Measurements from ENCODE around the gene GRIA4. TPM values are rescaled to one million over a fixed set of nuclear protein-coding genes. Genes with fewer than 3 reads are reported as not detected.

The GRIA4 gene
- total RNA-seq, 4 donors from 2014 or later: not detected

DNA sequence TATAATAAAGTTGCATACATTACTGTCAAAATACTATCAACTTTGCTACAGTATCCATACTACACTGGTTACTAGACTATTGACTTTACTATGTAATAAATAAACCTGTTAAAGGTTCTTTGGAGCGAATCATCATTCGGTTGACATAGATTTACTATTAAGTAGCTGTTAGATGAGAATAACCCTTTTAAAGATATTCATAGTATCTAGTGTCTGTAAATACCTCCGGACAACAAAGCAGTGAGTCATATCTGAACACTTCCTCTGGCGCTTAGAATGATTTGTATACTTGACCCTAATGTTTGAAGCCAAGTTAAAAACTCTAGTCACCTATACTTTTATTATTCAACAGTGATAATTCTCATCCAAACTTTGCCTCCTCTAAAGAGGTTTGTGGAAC is 327.5 kb downstream of the GRIA4 start:
- TF ChIP-seq, protein P1, sequence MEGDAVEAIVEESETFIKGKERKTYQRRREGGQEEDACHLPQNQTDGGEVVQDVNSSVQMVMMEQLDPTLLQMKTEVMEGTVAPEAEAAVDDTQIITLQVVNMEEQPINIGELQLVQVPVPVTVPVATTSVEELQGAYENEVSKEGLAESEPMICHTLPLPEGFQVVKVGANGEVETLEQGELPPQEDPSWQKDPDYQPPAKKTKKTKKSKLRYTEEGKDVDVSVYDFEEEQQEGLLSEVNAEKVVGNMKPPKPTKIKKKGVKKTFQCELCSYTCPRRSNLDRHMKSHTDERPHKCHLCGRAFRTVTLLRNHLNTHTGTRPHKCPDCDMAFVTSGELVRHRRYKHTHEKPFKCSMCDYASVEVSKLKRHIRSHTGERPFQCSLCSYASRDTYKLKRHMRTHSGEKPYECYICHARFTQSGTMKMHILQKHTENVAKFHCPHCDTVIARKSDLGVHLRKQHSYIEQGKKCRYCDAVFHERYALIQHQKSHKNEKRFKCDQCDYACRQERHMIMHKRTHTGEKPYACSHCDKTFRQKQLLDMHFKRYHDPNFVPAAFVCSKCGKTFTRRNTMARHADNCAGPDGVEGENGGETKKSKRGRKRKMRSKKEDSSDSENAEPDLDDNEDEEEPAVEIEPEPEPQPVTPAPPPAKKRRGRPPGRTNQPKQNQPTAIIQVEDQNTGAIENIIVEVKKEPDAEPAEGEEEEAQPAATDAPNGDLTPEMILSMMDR (IDR thresholded peaks at IDR 0.05): no peak
- TF ChIP-seq POLR2A (IDR thresholded peaks at IDR 0.05) (no peak), EP300 (IDR thresholded peaks at IDR 0.05) (no peak)

DNA sequence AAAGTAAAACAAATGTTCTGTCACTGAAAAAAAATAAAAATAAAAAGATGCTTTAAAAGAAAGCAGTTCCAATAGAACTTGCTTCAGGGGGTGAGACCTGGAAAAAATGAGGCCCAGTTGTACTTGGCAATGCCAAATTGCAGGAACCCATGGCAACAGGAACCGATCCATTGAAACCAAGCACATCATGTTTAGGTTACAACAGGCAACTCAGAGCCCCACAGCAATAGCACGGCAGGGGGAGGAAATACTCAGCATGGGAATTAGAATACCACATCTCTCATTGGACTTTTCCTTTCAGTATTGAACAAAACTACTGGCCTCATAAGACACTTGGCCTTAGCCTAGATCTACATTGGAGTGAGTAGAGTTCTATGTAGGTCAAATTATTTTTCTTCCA is 327.9 kb downstream of the GRIA4 start:
- TF ChIP-seq, protein P1 (IDR thresholded peaks at IDR 0.05): no peak
- TF ChIP-seq POLR2A (IDR thresholded peaks at IDR 0.05) (no peak), EP300 (IDR thresholded peaks at IDR 0.05) (no peak)
- no peak overlapping the region for H3K4me3 ChIP-seq
- H3K27ac ChIP-seq: no peak overlapping the region
- no peak for DNase-seq (ENCODE audit: low spot score in 2 of 2)
- no peaks in the 10 kb centered on the region for H3K9me3 ChIP-seq
- H3K36me3 ChIP-seq: no peaks in the 10 kb centered on the region
- H3K4me1 ChIP-seq: peaks cover 0 to 3% (median 0%) of the 10 kb centered on the region in 4 donors
- 34 to 40% methylated on average over 2 of the region's 2 CpGs for WGBS, 2 donors
- H3K27me3 ChIP-seq: no peaks in the 10 kb centered on the region

More for the DNA sequence above, 327.5 kb downstream of the GRIA4 start:
- no peaks in the 10 kb centered on the region for H3K36me3 ChIP-seq
- peaks cover 0 to 3% (median 0%) of the 10 kb centered on the region in 4 donors for H3K4me1 ChIP-seq
- no peak overlapping the region for H3K4me3 ChIP-seq
- H3K27ac ChIP-seq: no peak overlapping the region
- H3K27me3 ChIP-seq: no peaks in the 10 kb centered on the region
- 39 to 46% methylated on average over 4 of the region's 4 CpGs for WGBS, 2 donors
- no peaks in the 10 kb centered on the region for H3K9me3 ChIP-seq
- no peak for DNase-seq (ENCODE audit: low spot score in 2 of 2)

DNA sequence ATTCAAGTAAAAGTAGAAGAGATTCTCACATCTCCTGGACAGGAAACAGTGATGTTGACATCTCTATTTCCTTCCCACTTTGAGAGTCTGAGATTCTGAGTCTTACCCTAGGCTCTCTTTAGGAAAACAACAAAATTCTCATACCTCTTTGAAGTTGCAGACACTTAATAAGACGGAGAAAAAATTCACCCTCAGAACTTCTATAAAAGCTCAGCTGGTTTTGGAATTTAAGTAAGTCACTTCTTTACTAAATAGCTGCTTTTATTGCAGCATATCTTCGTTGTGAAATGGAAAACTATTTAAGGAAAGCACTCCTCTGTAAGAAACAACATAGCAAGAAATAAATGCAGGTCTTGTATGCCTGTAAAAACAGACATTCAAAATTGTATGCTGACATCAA is 333.0 kb downstream of the GRIA4 start:
- H3K4me3 ChIP-seq: no peak overlapping the region
- H3K36me3 ChIP-seq: no peaks in the 10 kb centered on the region
- H3K9me3 ChIP-seq: no peaks in the 10 kb centered on the region
- H3K27ac ChIP-seq: no peak overlapping the region
- H3K27me3 ChIP-seq: no peaks in the 10 kb centered on the region
- 19 to 24% methylated on average over 2 of the region's 2 CpGs for WGBS, 2 donors
- no peak for DNase-seq (ENCODE audit: low spot score in 2 of 2)
- TF ChIP-seq, protein P1 (IDR thresholded peaks at IDR 0.05): no peak
- TF ChIP-seq POLR2A (IDR thresholded peaks at IDR 0.05) (no peak), EP300 (IDR thresholded peaks at IDR 0.05) (no peak)
- no peaks in the 10 kb centered on the region for H3K4me1 ChIP-seq

DNA sequence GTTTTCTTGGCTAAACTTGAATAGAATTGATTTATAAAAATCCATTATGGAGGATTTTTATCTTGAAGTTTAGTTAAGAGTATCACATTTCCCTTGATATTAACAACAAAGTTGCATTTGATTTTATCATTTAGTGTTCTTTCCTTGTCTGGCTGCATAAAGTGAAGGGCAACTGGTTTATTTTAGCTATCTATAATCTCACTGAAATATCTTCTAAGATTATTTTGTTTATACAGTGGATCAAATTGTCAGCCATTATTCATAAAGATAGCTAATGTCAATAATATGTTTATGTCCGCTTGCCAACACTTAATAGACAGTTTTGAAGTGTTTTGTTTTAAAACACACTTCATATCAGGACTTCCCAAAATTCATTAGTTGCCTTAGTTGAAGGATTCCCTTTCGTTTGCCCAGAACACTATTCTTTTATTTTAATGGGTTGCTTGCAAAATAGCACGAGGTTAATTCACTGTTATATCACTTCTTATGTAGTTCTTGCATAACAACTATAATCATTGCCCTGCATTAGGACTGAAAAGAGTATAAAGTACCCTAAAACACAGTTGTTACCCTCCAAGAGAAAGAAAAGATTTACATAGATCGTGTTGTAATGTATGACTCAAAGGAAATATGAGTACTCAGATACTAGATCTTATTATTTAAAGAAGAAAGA is 339.2 kb downstream of the GRIA4 start:
- 73 to 81% methylated on average over 4 of the region's 4 CpGs for WGBS, 2 donors
- H3K27ac ChIP-seq: no peak overlapping the region
- H3K36me3 ChIP-seq: no peaks in the 10 kb centered on the region
- H3K4me1 ChIP-seq: no peaks in the 10 kb centered on the region
- no peaks in the 10 kb centered on the region for H3K27me3 ChIP-seq
- no peak for DNase-seq (ENCODE audit: low spot score in 2 of 2)
- TF ChIP-seq, protein P1 (IDR thresholded peaks at IDR 0.05): no peak
- TF ChIP-seq EP300 (IDR thresholded peaks at IDR 0.05) (no peak), POLR2A (IDR thresholded peaks at IDR 0.05) (no peak)
- H3K9me3 ChIP-seq: no peaks in the 10 kb centered on the region
- no peak overlapping the region for H3K4me3 ChIP-seq

DNA sequence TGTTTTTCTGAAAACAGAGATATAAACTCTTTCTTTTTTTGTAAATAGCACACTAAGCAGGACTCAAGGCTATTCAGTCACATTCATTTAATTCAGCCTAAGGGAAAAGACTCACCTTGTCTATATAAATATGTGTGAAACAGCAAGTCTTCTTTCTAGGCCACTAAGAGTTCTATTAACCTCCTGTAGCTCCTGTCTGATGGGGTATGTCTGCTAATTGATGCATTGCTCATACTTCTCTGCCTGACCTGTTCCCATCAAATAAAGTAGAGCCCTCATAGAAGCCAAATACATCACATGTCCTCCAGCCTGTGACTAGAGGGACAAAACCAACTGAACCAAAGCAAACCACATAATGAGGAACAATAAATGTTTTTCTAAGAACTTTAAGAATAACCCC is 344.0 kb downstream of the GRIA4 start:
- Histone ChIP-seq H3K27ac (no peak overlapping the region), H3K4me3 (no peak overlapping the region), H3K27me3 (no peaks in the 10 kb centered on the region), H3K4me1 (no peaks in the 10 kb centered on the region), H3K36me3 (no peaks in the 10 kb centered on the region), H3K9me3 (peaks cover 0 to 4% (median 0%) of the 10 kb centered on the region in 4 donors)
- no peak for DNase-seq (ENCODE audit: low spot score in 2 of 2)
- TF ChIP-seq, protein P1 (IDR thresholded peaks at IDR 0.05): no peak
- TF ChIP-seq POLR2A (IDR thresholded peaks at IDR 0.05) (no peak), EP300 (IDR thresholded peaks at IDR 0.05) (no peak)
